ENCODE data around the gene MRTFA. TPM values are rescaled to one million over a fixed set of nuclear protein-coding genes. Genes with fewer than 3 reads are reported as not detected.

MRTFA gene
- total and polyA plus RNA-seq, 9 of the 15 experiments (the other 6 are each of a cell fraction or from before 2014, with no cell fraction given) = 0.84 to 21.1 (median 3.7) TPM

- no peaks in the 10 kb centered on the region for H3K27me3 ChIP-seq (ENCODE audit: control insufficient read depth in 2 of 2, insufficient read depth in 2 of 2, low read length in 2 of 2)
- DNase-seq (ENCODE audit: extremely low read depth in 1 of 4, low spot score in 3 of 4) = no peak
- FAIRE-seq = no peak
- no peak for ATAC-seq
- no peaks in the 10 kb centered on the region for H4K20me1 ChIP-seq (replicated peaks; ENCODE audit: control insufficient read depth, insufficient read depth, low read length)
- H3K27ac ChIP-seq (ENCODE audit: extremely low read depth, low read depth, low read length) = peak overlapping the region; percentile 55; the same call in 1 of the 3 replicates
- TF ChIP-seq ZBTB1 (CRISPR knock-in tag; IDR thresholded peaks at IDR 0.05; ENCODE audit: borderline replicate concordance, low read depth) = no peak
- no peak for TF ChIP-seq ILF3 (IDR thresholded peaks at IDR 0.05; ENCODE audit: borderline replicate concordance)
- TF ChIP-seq LCOR (CRISPR knock-in tag; IDR thresholded peaks at IDR 0.05) = no peak
- H3K4me1 ChIP-seq (replicated peaks in 1 of 2; ENCODE audit: control insufficient read depth in 2 of 2, insufficient read depth in 2 of 2, low read length in 2 of 2) = peaks cover 5 to 30% of the 10 kb centered on the region in 2 experiments
- H3K79me2 ChIP-seq (ENCODE audit: control insufficient read depth, insufficient read depth, low read length) = no peaks in the 10 kb centered on the region; the same call in 2 of the 3 replicates
- ChIA-PET POLR2A (interaction anchor here (0.6 to 1.1 kb wide), 2 partner anchors 9 to 184 kb away, joined by 3 read pairs; no protein-coding TSS in a partner anchor), CTCF (ENCODE audit: low intra/inter-chr PET ratio) (no interaction called here)
- no peak overlapping the region for H3K4me3 ChIP-seq
- H2AFZ ChIP-seq (ENCODE audit: low read depth, low read length) = no peak overlapping the region
- H3K4me2 ChIP-seq (ENCODE audit: insufficient read depth, low read length) = no peak overlapping the region
- H3K9me3 ChIP-seq (replicated peaks; ENCODE audit: control insufficient read depth, insufficient read depth, low read depth, low read length) = no peaks in the 10 kb centered on the region
- peak overlapping the region in 1 of 2 experiments; percentile 38; a peak in 1 of 4 replicates for H3K9ac ChIP-seq (ENCODE audit: insufficient read depth in 1 of 2, low read depth in 2 of 2, low read length in 2 of 2)
- H3K36me3 ChIP-seq (ENCODE audit: control insufficient read depth, insufficient read depth, low read length) = no peaks in the 10 kb centered on the region
- no peaks in the 10 kb centered on the region for H3K9me1 ChIP-seq (ENCODE audit: control insufficient read depth, insufficient read depth, low read length)
- BruUV-seq (replicated peaks) = no TSS peak
- in situ Hi-C loops (cut with MboI) = no loop called here
- intact Hi-C loops (cut with micrococcal nuclease) = no loop called here
Measured at GRCh38 chr22:40468616-40469015, 167.9 kb downstream of the MRTFA start.

GRCh38 chr22:40466976-40467375, 169.5 kb downstream of the MRTFA start:
- no peak for FAIRE-seq
- CTCF ChIA-PET (ENCODE audit: low intra/inter-chr PET ratio) = no interaction called here

More at GRCh38 chr22:40466976-40467375, 169.5 kb downstream of the MRTFA start:
- intact Hi-C loops (cut with micrococcal nuclease) = no loop called here
- Histone ChIP-seq H3K9me1 (ENCODE audit: control insufficient read depth, insufficient read depth, low read length) (no peaks in the 10 kb centered on the region), H3K9ac (ENCODE audit: insufficient read depth in 1 of 2, low read depth in 2 of 2, low read length in 2 of 2) (no peak overlapping the region), H3K9me3 (replicated peaks; ENCODE audit: control insufficient read depth, insufficient read depth, low read depth, low read length) (no peaks in the 10 kb centered on the region), H3K4me3 (no peak overlapping the region), H3K79me2 (ENCODE audit: control insufficient read depth, insufficient read depth, low read length) (peaks cover 7% of the 10 kb centered on the region; the same call in 1 of the 3 replicates), H3K4me1 (replicated peaks in 1 of 2; ENCODE audit: control insufficient read depth in 2 of 2, insufficient read depth in 2 of 2, low read length in 2 of 2) (peaks cover 8 to 33% of the 10 kb centered on the region in 2 experiments), H3K27me3 (ENCODE audit: control insufficient read depth in 2 of 2, insufficient read depth in 2 of 2, low read length in 2 of 2) (no peaks in the 10 kb centered on the region), H2AFZ (ENCODE audit: low read depth, low read length) (no peak overlapping the region), H4K20me1 (replicated peaks; ENCODE audit: control insufficient read depth, insufficient read depth, low read length) (no peaks in the 10 kb centered on the region), H3K4me2 (ENCODE audit: insufficient read depth, low read length) (no peak overlapping the region), H3K27ac (ENCODE audit: extremely low read depth, low read depth, low read length) (no peak overlapping the region), H3K36me3 (ENCODE audit: control insufficient read depth, insufficient read depth, low read length) (no peaks in the 10 kb centered on the region)
- in situ Hi-C loops (cut with MboI) = no loop called here
- POLR2A ChIA-PET = no interaction called here
- whole genome bisulfite sequencing (ENCODE audit: insufficient coverage, low coverage, missing lambda C conversion rate) = 42% methylated on average over 1 of the region's 1 CpG
- no peak for ATAC-seq
- no TSS peak for BruUV-seq (replicated peaks)
- no peak for TF ChIP-seq TCF7 (IDR thresholded peaks at IDR 0.05; ENCODE audit: borderline replicate concordance)
- 0 out of 2 replicates have a peak, but pooled peaks have one; percentile 17 for TF ChIP-seq NR2C1 (IDR thresholded peaks at IDR 0.05)
- peak; percentile 41; the same call in 1 of the 2 replicates for TF ChIP-seq NR2C1 (tag; IDR thresholded peaks at IDR 0.05)
- no peak for TF ChIP-seq NR2C2 (CRISPR knock-in tag; IDR thresholded peaks at IDR 0.05)
- TF ChIP-seq NR2C2 (tag; IDR thresholded peaks at IDR 0.05) = peak; percentile 31; the same call in 1 of the 2 replicates
- DNase-seq (ENCODE audit: extremely low read depth in 1 of 4, low spot score in 3 of 4) = no peak
